Measurements from ENCODE around the gene VSIG4.

DNA sequence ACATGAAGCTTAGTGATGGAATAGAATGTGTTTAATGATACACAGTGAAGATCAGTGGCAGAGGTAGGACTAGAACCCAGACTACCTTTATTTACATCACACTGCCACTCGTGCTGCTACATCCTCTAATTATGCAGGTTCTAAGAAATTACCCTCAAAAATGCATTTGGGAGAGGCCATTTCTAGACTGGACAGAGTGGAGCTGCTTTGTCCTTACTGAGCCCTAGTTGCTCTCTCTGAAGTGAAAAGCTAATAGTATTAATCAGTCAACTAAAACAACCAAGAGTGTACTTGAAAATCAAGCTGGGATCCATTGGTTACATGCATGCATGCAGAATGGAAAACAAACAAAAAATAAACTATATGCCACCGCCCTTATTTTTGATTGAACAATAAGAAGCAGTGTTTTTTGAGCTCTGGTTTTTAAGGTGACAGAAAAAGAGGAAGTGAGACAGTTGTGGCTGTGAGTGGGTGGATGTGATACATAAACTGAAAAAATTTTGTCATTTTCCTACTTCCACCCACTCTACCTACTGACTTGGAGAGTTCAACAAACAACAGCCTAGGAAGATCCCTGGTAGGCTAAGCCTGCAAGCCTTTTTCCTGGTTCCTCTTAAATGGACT is 6.8 kb upstream of the VSIG4 start:
- TF ChIP-seq POLR2A (IDR thresholded peaks at IDR 0.05) = no peak
- TF ChIP-seq, protein P1, sequence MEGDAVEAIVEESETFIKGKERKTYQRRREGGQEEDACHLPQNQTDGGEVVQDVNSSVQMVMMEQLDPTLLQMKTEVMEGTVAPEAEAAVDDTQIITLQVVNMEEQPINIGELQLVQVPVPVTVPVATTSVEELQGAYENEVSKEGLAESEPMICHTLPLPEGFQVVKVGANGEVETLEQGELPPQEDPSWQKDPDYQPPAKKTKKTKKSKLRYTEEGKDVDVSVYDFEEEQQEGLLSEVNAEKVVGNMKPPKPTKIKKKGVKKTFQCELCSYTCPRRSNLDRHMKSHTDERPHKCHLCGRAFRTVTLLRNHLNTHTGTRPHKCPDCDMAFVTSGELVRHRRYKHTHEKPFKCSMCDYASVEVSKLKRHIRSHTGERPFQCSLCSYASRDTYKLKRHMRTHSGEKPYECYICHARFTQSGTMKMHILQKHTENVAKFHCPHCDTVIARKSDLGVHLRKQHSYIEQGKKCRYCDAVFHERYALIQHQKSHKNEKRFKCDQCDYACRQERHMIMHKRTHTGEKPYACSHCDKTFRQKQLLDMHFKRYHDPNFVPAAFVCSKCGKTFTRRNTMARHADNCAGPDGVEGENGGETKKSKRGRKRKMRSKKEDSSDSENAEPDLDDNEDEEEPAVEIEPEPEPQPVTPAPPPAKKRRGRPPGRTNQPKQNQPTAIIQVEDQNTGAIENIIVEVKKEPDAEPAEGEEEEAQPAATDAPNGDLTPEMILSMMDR (IDR thresholded peaks at IDR 0.05) = no peak
- no peak for TF ChIP-seq POLR2AphosphoS5 (IDR thresholded peaks at IDR 0.05)
